Measurements from ENCODE around the gene BMP2K. TPM values are rescaled to one million over a fixed set of nuclear protein-coding genes. Genes with fewer than 3 reads are reported as not detected.

The BMP2K gene
- total RNA-seq: 22.7 and 40.1 TPM in 2 replicates

DNA sequence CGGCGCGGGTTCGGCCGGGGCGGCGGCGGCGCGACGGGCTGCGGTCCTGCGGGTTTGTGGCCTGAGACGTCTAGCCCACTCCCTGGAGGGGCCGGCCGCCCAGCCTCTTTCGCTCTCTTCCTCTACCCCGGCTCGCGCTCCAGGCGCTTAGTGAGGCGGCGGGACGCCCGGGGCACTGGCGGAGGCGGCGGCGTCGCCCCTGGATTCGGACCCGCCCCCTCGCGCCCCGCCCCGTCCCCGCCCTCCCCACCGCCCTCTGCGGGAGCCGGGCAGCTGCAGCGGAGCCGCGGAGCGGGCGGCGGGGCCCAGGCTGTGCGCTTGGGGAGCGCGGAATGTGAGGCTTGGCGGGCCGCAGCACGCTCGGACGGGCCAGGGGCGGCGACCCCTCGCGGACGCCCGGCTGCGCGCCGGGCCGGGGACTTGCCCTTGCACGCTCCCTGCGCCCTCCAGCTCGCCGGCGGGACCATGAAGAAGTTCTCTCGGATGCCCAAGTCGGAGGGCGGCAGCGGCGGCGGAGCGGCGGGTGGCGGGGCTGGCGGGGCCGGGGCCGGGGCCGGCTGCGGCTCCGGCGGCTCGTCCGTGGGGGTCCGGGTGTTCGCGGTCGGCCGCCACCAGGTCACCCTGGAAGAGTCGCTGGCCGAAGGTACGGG, at the start of gene BMP2K:
TSS of gene BMP2K (plus strand) at position 272 of the 650 bp plus-strand sequence. CDS start at position 466, 194 bp downstream.

GRCh38 chr4:78938868-78939666, 162.9 kb downstream of the BMP2K start, which contains the start of gene PAQR3:
TSS of gene PAQR3 (minus strand) at chr4:78939438. CDS start at chr4:78939224, 214 bp downstream.

Other genes with a start within 250 kb of the BMP2K start
- gene ANXA3, start 224.6 kb upstream of the BMP2K start, total RNA-seq: 139 and 351 TPM in 2 replicates
- gene PAQR3, start 163.1 kb downstream of the BMP2K start, total RNA-seq: 17.5 and 17.9 TPM in 2 replicates

Measured in epithelial cell of umbilical artery (primary cell).